Naive thymus-derived CD8-positive, alpha-beta T cell (primary cell): ENCODE measurements around the gene XPC. TPM values are rescaled to one million over a fixed set of nuclear protein-coding genes. Genes with fewer than 3 reads are reported as not detected.

Experiments
- ATAC-seq, 2 donors: fragments of 150-1000 bp; cut with Tn5 transposase in 1 of 2; sonication (Bioruptor Pico), chemical (Tn5 transposase) in 1 of 2; 1 replicate in 1 of 2; 2 replicates in 1 of 2; pipeline ENCODE4 v1.10.0; 2021; ENCODE audit warnings: mild to moderate bottlenecking in 2 of 2, moderate library complexity in 2 of 2
- POLR2A ChIA-PET: fragments of 350-600 bp; sonication (Branson Sonifier 250); formaldehyde crosslinking; loops from one replicate; lab custom pipeline; 2021; ENCODE audit warnings: antibody characterized with exemption; lab: Charles Lee
- DNase-seq, 10 donors: peaks; one replicate each; pipeline versions ENCODE4 v3.0.0 to v3.0.0-alpha.2; 2020 to 2022
- H3K27ac Mint-ChIP-seq, 10 donors: one replicate each; pipeline ENCODE4 v1.8.0; 2020 to 2022; ENCODE audit warnings: mild to moderate bottlenecking in 10 of 10, mixed read lengths in 10 of 10, moderate library complexity in 4 of 10, inconsistent platforms in 1 of 10
- H3K27me3 Mint-ChIP-seq, 5 donors: one replicate each; pipeline ENCODE4 v1.8.0; 2021 to 2022; ENCODE audit warnings: mixed read lengths in 5 of 5
- H3K36me3 Mint-ChIP-seq, 3 donors: one replicate each; pipeline ENCODE4 v1.8.0; 2020 to 2022; ENCODE audit warnings: mixed read lengths in 3 of 3, mild to moderate bottlenecking in 2 of 3, inconsistent platforms in 1 of 3
- H3K4me1 Mint-ChIP-seq, 4 donors: one replicate each; pipeline ENCODE4 v1.8.0; 2021 to 2022; ENCODE audit warnings: mixed read lengths in 4 of 4
- H3K4me3 Mint-ChIP-seq, 10 donors: one replicate each; pipeline ENCODE4 v1.8.0; 2020 to 2022; ENCODE audit warnings: mild to moderate bottlenecking in 10 of 10, mixed read lengths in 10 of 10, moderate library complexity in 6 of 10, inconsistent platforms in 1 of 10
- H3K9me3 Mint-ChIP-seq, 9 donors: one replicate each; pipeline ENCODE4 v1.8.0; 2020 to 2022; ENCODE audit warnings: mixed read lengths in 9 of 9, mild to moderate bottlenecking in 3 of 9, inconsistent platforms in 1 of 9, moderate library complexity in 1 of 9
- polyA plus RNA-seq, 3 donors: library from polyadenylated mRNA; unstranded; fragments of 300-500 nt; fragmentation: Illumina TruSeq; gene quantifications; one replicate each; pipeline ENCODE4 v1.2.3, GENCODE V29; 2021
- total RNA-seq, 8 experiments: library from RNA in 2 of 8; stranded (reverse) in 2 of 8; gene quantifications; one replicate each; pipeline ENCODE4 v1.2.3 and lab custom pipeline; 2021 to 2026

The XPC gene
- total and polyA plus RNA-seq, 5 experiments from 2014 or later: 28.5 to 95.2 (median 49.6) TPM

GRCh38 chr3:14183015-14183577 is 4.7 kb upstream of the XPC start:
- POLR2A ChIA-PET: interaction anchor here (0.6 to 1.4 kb wide), 2 partner anchors 38 to 58 kb away, joined by 3 to 4 read pairs; partner anchors contain the start of genes CHCHD4 and TMEM43
- DNase-seq (no peak), ATAC-seq (no peak)
- Mint-ChIP-seq H3K27me3 (no peaks in the 10 kb centered on the region), H3K27ac (no peak overlapping the region), H3K4me1 (peaks cover 14 to 59% (median 50%) of the 10 kb centered on the region in 4 donors), H3K36me3 (peaks cover 12 to 64% (median 29%) of the 10 kb centered on the region in 3 donors), H3K4me3 (no peak overlapping the region), H3K9me3 (no peaks in the 10 kb centered on the region)

- no peaks in the 10 kb centered on the region for H3K27me3 Mint-ChIP-seq
- DNase-seq: no peak
- H3K27ac Mint-ChIP-seq: peak overlapping the region in 1 of 10 donors; percentile 39
- no peak overlapping the region for H3K4me3 Mint-ChIP-seq
- POLR2A ChIA-PET: interaction anchor here (0.6 to 0.9 kb wide), 3 partner anchors 57 to 740 kb away, joined by 3 to 4 read pairs (median 3); no protein-coding TSS in a partner anchor
- H3K4me1 Mint-ChIP-seq: peaks cover 15 to 62% (median 53%) of the 10 kb centered on the region in 4 donors
- no peak for ATAC-seq
- H3K36me3 Mint-ChIP-seq: peaks cover 4 to 48% (median 26%) of the 10 kb centered on the region in 3 donors
- H3K9me3 Mint-ChIP-seq: no peaks in the 10 kb centered on the region
These were observed 2.9 kb upstream of the XPC start for GRCh38 chr3:14181253-14181652.

GRCh38 chr3:14179795-14180194 is 1.4 kb upstream of the XPC start:
- Mint-ChIP-seq H3K9me3 (no peaks in the 10 kb centered on the region), H3K36me3 (peaks cover 4 to 33% (median 20%) of the 10 kb centered on the region in 3 donors), H3K4me1 (peaks cover 28 to 73% (median 66%) of the 10 kb centered on the region in 4 donors), H3K4me3 (peak overlapping the region; percentile 88 to 100 (median 98)), H3K27me3 (no peaks in the 10 kb centered on the region), H3K27ac (peak overlapping the region; percentile 97 to 100 (median 100))
- ATAC-seq (no peak), DNase-seq (no peak)
- POLR2A ChIA-PET: interaction anchor here (2.0 to 7.0 kb wide), 5 partner anchors 36 to 472 kb away, joined by 10 to 124 read pairs (median 26); partner anchors contain the start of genes CCDC174, CHCHD4 and TMEM43

GRCh38 chr3:14179114-14179465 is 689 bp upstream of the XPC start:
- DNase-seq (no peak), ATAC-seq (no peak)
- POLR2A ChIA-PET: interaction anchor here (0.6 to 7.0 kb wide), 23 partner anchors 14 to 1695 kb away, joined by 3 to 124 read pairs (median 5); partner anchors contain the start of genes CCDC174, CHCHD4, NUP210 and RBSN
- peak overlapping the region; percentile 97 to 100 (median 100) for H3K27ac Mint-ChIP-seq
- peak overlapping the region; percentile 88 to 100 (median 98) for H3K4me3 Mint-ChIP-seq
- H3K9me3 Mint-ChIP-seq: no peaks in the 10 kb centered on the region
- H3K36me3 Mint-ChIP-seq: peaks cover 4 to 31% (median 19%) of the 10 kb centered on the region in 3 donors
- H3K4me1 Mint-ChIP-seq: peaks cover 32 to 79% (median 73%) of the 10 kb centered on the region in 4 donors
- H3K27me3 Mint-ChIP-seq: no peaks in the 10 kb centered on the region

- ATAC-seq: peak; percentile 6 to 8
- POLR2A ChIA-PET: interaction anchor here (0.9 to 7.0 kb wide), 15 partner anchors 12 to 771 kb away, joined by 3 to 124 read pairs (median 7); partner anchors contain the start of genes CCDC174, CHCHD4, SLC6A6 and TMEM43
- Mint-ChIP-seq H3K36me3 (peaks cover 4 to 25% (median 12%) of the 10 kb centered on the region in 3 donors), H3K27ac (peak overlapping the region; percentile 97 to 100 (median 99)), H3K4me3 (peak overlapping the region; percentile 88 to 100 (median 98)), H3K9me3 (no peaks in the 10 kb centered on the region), H3K4me1 (peaks cover 38 to 79% (median 74%) of the 10 kb centered on the region in 4 donors), H3K27me3 (no peaks in the 10 kb centered on the region)
- DNase-seq: peak in 1 of 10 donors; percentile 12
These were observed 688 bp downstream of the XPC start for GRCh38 chr3:14177580-14178246.

- Mint-ChIP-seq H3K27me3 (no peaks in the 10 kb centered on the region), H3K4me3 (peak overlapping the region; percentile 26 to 88 (median 67)), H3K27ac (peak overlapping the region; percentile 21 to 100 (median 74)), H3K9me3 (no peaks in the 10 kb centered on the region), H3K4me1 (peaks cover 45 to 81% (median 75%) of the 10 kb centered on the region in 4 donors), H3K36me3 (peaks cover 9 to 29% (median 19%) of the 10 kb centered on the region in 3 donors)
- POLR2A ChIA-PET: interaction anchor here (1.0 to 7.0 kb wide), 7 partner anchors 8 to 281 kb away, joined by 3 to 124 read pairs (median 5); partner anchors contain the start of genes CHCHD4 and TMEM43
- DNase-seq (peak in 9 of 10 donors; percentile 24 to 81 (median 71)), ATAC-seq (peak; percentile 42 to 48)
These were observed 2.9 kb downstream of the XPC start for GRCh38 chr3:14175383-14176037.

GRCh38 chr3:14174483-14174882 is 3.9 kb downstream of the XPC start:
- Mint-ChIP-seq H3K27ac (peak overlapping the region in 8 of 10 donors; percentile 10 to 100 (median 60)), H3K9me3 (no peaks in the 10 kb centered on the region), H3K4me3 (peak overlapping the region in 7 of 10 donors; percentile 58 to 88 (median 67)), H3K4me1 (peaks cover 48 to 79% (median 74%) of the 10 kb centered on the region in 4 donors), H3K36me3 (peaks cover 13 to 39% (median 26%) of the 10 kb centered on the region in 3 donors), H3K27me3 (no peaks in the 10 kb centered on the region)
- DNase-seq: no peak
- POLR2A ChIA-PET: interaction anchor here (0.8 to 7.0 kb wide), 3 partner anchors 32 to 278 kb away, joined by 3 to 124 read pairs (median 4); partner anchors contain the start of genes CHCHD4 and TMEM43
- ATAC-seq: no peak

- DNase-seq (no peak), ATAC-seq (no peak)
- Mint-ChIP-seq H3K4me1 (peaks cover 46 to 72% (median 58%) of the 10 kb centered on the region in 4 donors), H3K27ac (no peak overlapping the region), H3K4me3 (no peak overlapping the region), H3K36me3 (peaks cover 17 to 59% (median 42%) of the 10 kb centered on the region in 3 donors), H3K9me3 (no peaks in the 10 kb centered on the region), H3K27me3 (no peaks in the 10 kb centered on the region)
- POLR2A ChIA-PET: interaction anchor here (0.6 kb wide), 1 partner anchor 721 kb away, joined by 3 read pairs; no protein-coding TSS in a partner anchor
These were observed 5.9 kb downstream of the XPC start for GRCh38 chr3:14172496-14172895.

- H3K4me3 Mint-ChIP-seq: peak overlapping the region in 1 of 10 donors; percentile 4
- DNase-seq (no peak), ATAC-seq (no peak)
- POLR2A ChIA-PET: no interaction called here
- H3K9me3 Mint-ChIP-seq: no peaks in the 10 kb centered on the region
- peaks cover 40 to 69% (median 49%) of the 10 kb centered on the region in 4 donors for H3K4me1 Mint-ChIP-seq
- H3K36me3 Mint-ChIP-seq: peaks cover 21 to 78% (median 56%) of the 10 kb centered on the region in 3 donors
- H3K27ac Mint-ChIP-seq: peak overlapping the region in 1 of 10 donors; percentile 14
- no peaks in the 10 kb centered on the region for H3K27me3 Mint-ChIP-seq
These were observed 7.8 kb downstream of the XPC start for GRCh38 chr3:14170531-14171159.

GRCh38 chr3:14169871-14170270 is 8.5 kb downstream of the XPC start:
- H3K4me1 Mint-ChIP-seq: peaks cover 32 to 62% (median 41%) of the 10 kb centered on the region in 4 donors
- no peak for ATAC-seq
- H3K27ac Mint-ChIP-seq: no peak overlapping the region
- no peaks in the 10 kb centered on the region for H3K27me3 Mint-ChIP-seq
- no peak overlapping the region for H3K4me3 Mint-ChIP-seq
- no peak for DNase-seq
- no peaks in the 10 kb centered on the region for H3K9me3 Mint-ChIP-seq
- peaks cover 21 to 85% (median 64%) of the 10 kb centered on the region in 3 donors for H3K36me3 Mint-ChIP-seq
- POLR2A ChIA-PET: no interaction called here

- H3K9me3 Mint-ChIP-seq: no peaks in the 10 kb centered on the region
- no peaks in the 10 kb centered on the region for H3K27me3 Mint-ChIP-seq
- DNase-seq (no peak), ATAC-seq (no peak)
- peaks cover 21 to 90% (median 68%) of the 10 kb centered on the region in 3 donors for H3K36me3 Mint-ChIP-seq
- POLR2A ChIA-PET: no interaction called here
- no peak overlapping the region for H3K27ac Mint-ChIP-seq
- H3K4me1 Mint-ChIP-seq: peaks cover 27 to 57% (median 38%) of the 10 kb centered on the region in 4 donors
- H3K4me3 Mint-ChIP-seq: no peak overlapping the region
These were observed 9.0 kb downstream of the XPC start for GRCh38 chr3:14169435-14169834.
